Endothelial cell of umbilical vein (primary cell): ENCODE measurements around the gene LPCAT3. TPM values are rescaled to one million over a fixed set of nuclear protein-coding genes. Genes with fewer than 3 reads are reported as not detected.

ENCODE experiments used
- BruUV-seq: library from RNA; stranded (reverse); fragments of 400-500 nt; replicated peaks from 2 replicates; lab custom pipeline; 2021; lab: Mats Ljungman, UMichigan
- CTCF ChIA-PET: fragments of 300-600, 350-600 bp; sonication (Branson Sonifier 250); formaldehyde crosslinking; loops from one replicate; lab custom pipeline; 2021; ENCODE audit warnings: antibody characterized with exemption, inconsistent platforms; lab: Charles Lee
- POLR2A ChIA-PET: fragments of 300-600, 350-600 bp; sonication (Branson Sonifier 250); formaldehyde crosslinking; loops from one replicate; lab custom pipeline; 2021; ENCODE audit warnings: antibody characterized with exemption, inconsistent platforms; lab: Charles Lee
- DNase-seq: peaks from one replicate; pipeline ENCODE4 v3.0.0-alpha.2; 2011; ENCODE audit warnings: low read depth, low spot score
- FAIRE-seq: peaks from 2 replicates; lab custom pipeline; 2011; peaks lifted over from hg19 to GRCh38; lab: Jason Lieb, UNC
- H2AFZ ChIP-seq: 2 replicates; pipeline ENCODE4 v1.6.0; 2012; ENCODE audit warnings: low read depth, low read length, control low read depth, inconsistent platforms
- H3K27ac ChIP-seq: 2 replicates; pipeline ENCODE4 v1.5.1; 2011; ENCODE audit warnings: low read depth, mild to moderate bottlenecking, control low read depth, low read length, moderate library complexity; ENCODE audit not compliant: insufficient read depth
- H3K27me3 ChIP-seq, 2 experiments: 2 replicates each; pipeline versions ENCODE4 v1.6.0 to v1.6.1; 2011; ENCODE audit warnings: low read length in 2 of 2, mixed read lengths in 1 of 2; ENCODE audit not compliant: control insufficient read depth in 2 of 2, insufficient read depth in 2 of 2
- H3K36me3 ChIP-seq, 2 experiments: 2 replicates in 1 of 2; 3 replicates in 1 of 2; pipeline ENCODE4 v1.5.1; 2011; ENCODE audit warnings: low read length in 2 of 2, mild to moderate bottlenecking in 1 of 2, moderate library complexity in 1 of 2; ENCODE audit not compliant: control insufficient read depth in 2 of 2, insufficient read depth in 2 of 2; ENCODE audit errors: extremely low read depth in 1 of 2
- H3K4me1 ChIP-seq: 3 replicates; pipeline ENCODE4 v1.5.1; 2011; ENCODE audit warnings: mild to moderate bottlenecking, low read length; ENCODE audit not compliant: control insufficient read depth, insufficient read depth; ENCODE audit errors: extremely low read depth
- H3K4me2 ChIP-seq: 2 replicates; pipeline ENCODE4 v1.6.1; 2011; ENCODE audit warnings: low read length, control low read depth, mixed read lengths; ENCODE audit not compliant: insufficient read depth
- H3K4me3 ChIP-seq, 3 experiments: fragments of 200-600 bp in 1 of 3; sonication (generic), shearing (Covaris generic) in 1 of 3; replicated peaks in 1 of 3; 2 replicates each; pipeline ENCODE4 v1.5.1; 2011 to 2016; ENCODE audit warnings: control low read depth in 3 of 3, low read length in 3 of 3, mild to moderate bottlenecking in 2 of 3, inconsistent platforms in 1 of 3, low read depth in 1 of 3, moderate library complexity in 1 of 3; ENCODE audit not compliant: insufficient read depth in 1 of 3
- H3K79me2 ChIP-seq: 2 replicates; pipeline ENCODE4 v1.6.0; 2012; ENCODE audit warnings: low read length, inconsistent platforms; ENCODE audit not compliant: control insufficient read depth, insufficient read depth
- H3K9ac ChIP-seq: replicated peaks from 2 replicates; pipeline ENCODE3; 2011; ENCODE audit warnings: low read length, control low read depth; ENCODE audit not compliant: insufficient read depth; ENCODE audit errors: extremely low read depth
- H3K9me1 ChIP-seq: replicated peaks from 3 replicates; pipeline ENCODE4 v1.6.0; 2011; ENCODE audit warnings: mild to moderate bottlenecking, low read length; ENCODE audit not compliant: control insufficient read depth, insufficient read depth; ENCODE audit errors: extremely low read depth
- H3K9me3 ChIP-seq: replicated peaks from 2 replicates; pipeline ENCODE4 v1.5.1; 2012; ENCODE audit warnings: low read length, inconsistent platforms; ENCODE audit not compliant: control insufficient read depth, insufficient read depth
- H4K20me1 ChIP-seq: replicated peaks from 2 replicates; pipeline ENCODE3; 2011; ENCODE audit warnings: mild to moderate bottlenecking, low read length; ENCODE audit not compliant: control insufficient read depth, insufficient read depth; ENCODE audit errors: extremely low read depth
- CTCF ChIP-seq, 2 donors: IDR thresholded peaks; 1 replicate in 1 of 2; 2 replicates in 1 of 2; pipeline ENCODE4 v1.5.1; 2011; ENCODE audit warnings: low read length in 2 of 2, mild to moderate bottlenecking in 2 of 2, moderate library complexity in 2 of 2, control low read depth in 1 of 2, inconsistent platforms in 1 of 2, low read depth in 1 of 2; ENCODE audit not compliant: insufficient read depth in 1 of 2; ENCODE audit errors: extremely low read depth in 1 of 2
- EZH2 ChIP-seq: IDR thresholded peaks from 2 replicates; pipeline ENCODE4 v1.6.1; 2012; ENCODE audit warnings: borderline replicate concordance, low read depth, mild to moderate bottlenecking, moderate library complexity, low read length, inconsistent platforms; ENCODE audit not compliant: severe bottlenecking
- FOS ChIP-seq: IDR thresholded peaks from 2 replicates; pipeline ENCODE4 v1.6.1; 2011; ENCODE audit warnings: mild to moderate bottlenecking, low read length, moderate library complexity, borderline replicate concordance; ENCODE audit not compliant: insufficient read depth
- GATA2 ChIP-seq: IDR thresholded peaks from 2 replicates; pipeline ENCODE4 v1.7.0; 2011; ENCODE audit warnings: low read depth, mild to moderate bottlenecking, moderate library complexity, mixed read lengths, low read length; ENCODE audit not compliant: insufficient read length, insufficient read depth
- JUN ChIP-seq: IDR thresholded peaks from 2 replicates; pipeline ENCODE4 v1.6.1; 2011; ENCODE audit warnings: borderline replicate concordance, low read depth; ENCODE audit not compliant: insufficient read length, insufficient read depth
- MAX ChIP-seq: IDR thresholded peaks from 2 replicates; pipeline ENCODE4 v1.6.1; 2011; ENCODE audit not compliant: insufficient read depth, insufficient read length
- MYC ChIP-seq: IDR thresholded peaks from one replicate; pipeline ENCODE4 v1.6.1; 2011; ENCODE audit warnings: mild to moderate bottlenecking, low read depth, low read length
- POLR2A ChIP-seq: IDR thresholded peaks from 2 replicates; pipeline ENCODE4 v1.6.1; 2012; ENCODE audit warnings: low read depth, mild to moderate bottlenecking, control low read depth, low read length
- POLR2AphosphoS5 ChIP-seq: IDR thresholded peaks from 2 replicates; pipeline ENCODE4 v1.6.1; 2012; ENCODE audit warnings: low read depth, mild to moderate bottlenecking, control low read depth, low read length, moderate library complexity; ENCODE audit not compliant: insufficient read depth
- dilution Hi-C: fragments of 300-500 bp; cut with MboI; formaldehyde crosslinking; loops from one replicate; pipeline ENCODE4 v1.15.0; 2019; ENCODE audit warnings: low sequenced_read_pairs; ENCODE audit not compliant: extremely low pct_ligation_motif_present
- intact Hi-C: fragments of 100-400 bp; cut with micrococcal nuclease; formaldehyde crosslinking; loops from one replicate; pipeline ENCODE4 v1.10.0; 2022
- polyA plus RNA-seq, 4 experiments: library from polyadenylated mRNA; depleted of rRNA in 3 of 4; stranded (reverse) in 3 of 4; unstranded in 1 of 4; fragments of >200 nt; gene quantifications; 2 replicates each; pipeline versions ENCODE4 v1.2.1 to v1.2.3, GENCODE V29; 2011 to 2012; ENCODE audit warnings: missing spikeins in 1 of 4
- total RNA-seq: library from RNA; stranded (reverse); gene quantifications from 2 replicates; pipeline ENCODE4 v1.2.3, GENCODE V29; 2021

LPCAT3 gene
- total and polyA plus RNA-seq, 2 donors (not counting 3 experiments of a cell fraction or from before 2014, with no cell fraction given) = 29.5 to 36.0 TPM

- H3K9me3 ChIP-seq = no peaks in the 10 kb centered on the region
- H3K9ac ChIP-seq = peak overlapping the region; percentile 74
- peak; percentile 4 for FAIRE-seq
- H3K79me2 ChIP-seq = no peaks in the 10 kb centered on the region
- H3K4me3 ChIP-seq = peak overlapping the region; percentile 79 to 98 (median 97)
- POLR2A ChIA-PET = interaction anchor here (1.0 kb wide), 1 partner anchor 75 kb away, joined by 3 read pairs; the partner anchor contains the start of genes C12orf57 and RNU7-1
- intact Hi-C loops = loop anchor here (2.0 kb wide), 4 partner anchors 24 to 170 kb away; partner anchors contain the start of genes C12orf57, C1RL and PEX5
- no peaks in the 10 kb centered on the region for H3K36me3 ChIP-seq
- H3K27me3 ChIP-seq = no peaks in the 10 kb centered on the region
- H3K4me2 ChIP-seq = peak overlapping the region; percentile 92
- peak overlapping the region; percentile 21 for H3K27ac ChIP-seq
- H4K20me1 ChIP-seq = no peaks in the 10 kb centered on the region
- TF ChIP-seq POLR2A (no peak), FOS (no peak), MYC (no peak), MAX (no peak), CTCF (IDR thresholded peaks at IDR 0.05; ENCODE audit: extremely low read depth in 1 of 2, insufficient read depth in 1 of 2, low read depth in 1 of 2, low read length in 2 of 2) (no peak), JUN (no peak), GATA2 (no peak), POLR2AphosphoS5 (no peak), EZH2 (no peak)
- no TSS peak for BruUV-seq
- CTCF ChIA-PET = interaction anchor here (0.9 to 1.2 kb wide), 6 partner anchors 8 to 94 kb away, joined by 3 to 6 read pairs (median 3); no protein-coding TSS in a partner anchor
- no peaks in the 10 kb centered on the region for H3K9me1 ChIP-seq
- DNase-seq = no peak
- H2AFZ ChIP-seq = peak overlapping the region; percentile 100
- H3K4me1 ChIP-seq = peaks cover 10% of the 10 kb centered on the region
- dilution Hi-C loops = no loop called here
Observed at GRCh38 chr12:7019043-7019569, 830 bp upstream of the LPCAT3 start.
